Diencephalon (tissue), 1 donor: ENCODE measurements around the gene ZNF549. TPM values are rescaled to one million over a fixed set of nuclear protein-coding genes. Genes with fewer than 3 reads are reported as not detected.

Source experiments
- total RNA-seq: library from RNA; depleted of rRNA; stranded (reverse); fragments of >200 nt; gene quantifications from one replicate; pipeline ENCODE4 v1.2.3, GENCODE V29; 2014

Gene ZNF549
- total RNA-seq: 19.6 TPM

GRCh38 chr19:57527136-57527881, at the start of gene ZNF549:
TSS of gene ZNF549 (plus strand) at chr19:57527356. CDS start at chr19:57527574, 218 bp downstream.

GRCh38 chr19:57487477-57488298, 39.5 kb upstream of the ZNF549 start, which contains the start of gene ZNF419:
TSS of gene ZNF419 (plus strand) at chr19:57487750. CDS start at chr19:57487951, 201 bp downstream.

GRCh38 chr19:57499680-57500395, 27.3 kb upstream of the ZNF549 start, which contains the start of gene ZNF773:
TSS of gene ZNF773 (plus strand) at chr19:57499938. CDS start at chr19:57500081, 143 bp downstream.

GRCh38 chr19:57559404-57560025, 32.4 kb downstream of the ZNF549 start, which contains the start of gene ZNF550:
TSS of gene ZNF550 (minus strand) at chr19:57559863. CDS start at chr19:57559682, 181 bp downstream.

GRCh38 chr19:57578487-57579205, 51.5 kb downstream of the ZNF549 start, which contains the start of gene ZNF416:
TSS of gene ZNF416 (minus strand) at chr19:57578911. CDS start at chr19:57578704, 207 bp downstream.

GRCh38 chr19:57583521-57584416, 56.6 kb downstream of the ZNF549 start, which contains the start of gene ZIK1:
TSS of gene ZIK1 (plus strand) at chr19:57584145. CDS start at chr19:57584357, 212 bp downstream.

GRCh38 chr19:57599761-57600383, 72.7 kb downstream of the ZNF549 start, which contains the start of gene ZNF530:
TSS of gene ZNF530 (plus strand) at chr19:57599885. CDS start at chr19:57604346, 4,461 bp downstream.

Other genes with a start within 250 kb of the ZNF549 start
- gene ZNF460, start 246.9 kb upstream of the ZNF549 start, total RNA-seq: 128 TPM
- gene ZNF543, start 206.9 kb upstream of the ZNF549 start, total RNA-seq: 26.5 TPM
- 19.8 TPM for gene ZNF304, start 176.1 kb upstream of the ZNF549 start, total RNA-seq
- 20.5 TPM for gene TRAPPC2B, start 163.8 kb upstream of the ZNF549 start, total RNA-seq
- gene ZNF547, start 163.8 kb upstream of the ZNF549 start, total RNA-seq: 7.8 TPM
- gene ZNF548, start 137.5 kb upstream of the ZNF549 start, total RNA-seq: 35.1 TPM
- gene ZNF17, start 116.2 kb upstream of the ZNF549 start, total RNA-seq: 30.7 TPM
- 33.9 TPM for gene ZNF749, start 92.0 kb upstream of the ZNF549 start, total RNA-seq
- gene VN1R1, start 70.2 kb upstream of the ZNF549 start, total RNA-seq: 5.5 TPM
- 66.7 TPM for gene ZNF772, start 49.8 kb upstream of the ZNF549 start, total RNA-seq
- 21.7 TPM for gene ZNF419, start 39.6 kb upstream of the ZNF549 start, total RNA-seq
- 18.7 TPM for gene ZNF773, start 27.4 kb upstream of the ZNF549 start, total RNA-seq
- gene ZNF550, start 32.5 kb downstream of the ZNF549 start, total RNA-seq: 13.4 TPM
- 14.1 TPM for gene ZNF416, start 51.6 kb downstream of the ZNF549 start, total RNA-seq
- 24.2 TPM for gene ZIK1, start 56.8 kb downstream of the ZNF549 start, total RNA-seq
- 5.3 TPM for gene ZNF530, start 72.5 kb downstream of the ZNF549 start, total RNA-seq
- 39.7 TPM for gene ZNF134, start 86.9 kb downstream of the ZNF549 start, total RNA-seq
- 30.7 TPM for gene ZNF211, start 105.8 kb downstream of the ZNF549 start, total RNA-seq
- not detected for gene ZSCAN4, start 141.6 kb downstream of the ZNF549 start, total RNA-seq
- 16.1 TPM for gene ZNF551, start 154.6 kb downstream of the ZNF549 start, total RNA-seq
- gene ZNF154, start 181.8 kb downstream of the ZNF549 start, total RNA-seq: 31.4 TPM
- 27.0 TPM for gene ZNF671, start 200.3 kb downstream of the ZNF549 start, total RNA-seq
- gene ZNF776, start 219.5 kb downstream of the ZNF549 start, total RNA-seq: 43.6 TPM
- gene ZNF586, start 242.3 kb downstream of the ZNF549 start, total RNA-seq: 42.2 TPM